Mucosa of descending colon (tissue), 3 donors: ENCODE data around the gene SLC6A15. TPM values are rescaled to one million over a fixed set of nuclear protein-coding genes. Genes with fewer than 3 reads are reported as not detected.

Experiments used
- ATAC-seq: fragments of 200-7000 bp; cut with Tn5 transposase; one replicate; pipeline ENCODE4 v1.9.1; 2020; ENCODE audit warnings: mild to moderate bottlenecking, moderate library complexity
- DNase-seq, 3 donors: peaks; one replicate each; pipeline ENCODE4 v3.0.0-alpha.2; 2020
- H3K36me3 ChIP-seq: fragments of 200-600 bp; one replicate; pipeline ENCODE4 v1.8.0; 2021; ENCODE audit warnings: low read depth, mild to moderate bottlenecking
- H3K4me1 ChIP-seq: fragments of 200-600 bp; one replicate; pipeline ENCODE4 v1.8.0; 2021; ENCODE audit warnings: low read depth, mild to moderate bottlenecking
- H3K4me3 ChIP-seq: fragments of 200-600 bp; one replicate; pipeline ENCODE4 v1.8.0; 2021; ENCODE audit warnings: mild to moderate bottlenecking
- H3K9me3 ChIP-seq: fragments of 200-600 bp; one replicate; pipeline ENCODE4 v1.8.0; 2021; ENCODE audit warnings: mild to moderate bottlenecking
- intact Hi-C, 2 donors: fragments of 100-400 bp; cut with DNase I in 1 of 2; cut with micrococcal nuclease in 1 of 2; formaldehyde crosslinking; loops; one replicate each; pipeline versions ENCODE4 v1.11.0 to v1.11.1; 2022; cut with DNase I, micrococcal nuclease
- total RNA-seq, 3 donors: library from RNA; stranded (reverse); fragmentation: NEBNext Ultra II Directional in 2 of 3; extraction: Animal tissue kit (Norgen Biotek cat#: 25700) in 2 of 3; gene quantifications; one replicate each; pipeline versions ENCODE4 v1.2.1 to v1.2.4, GENCODE V29; 2021 to 2023
- TF ChIP-seq, protein P1 (sequence below): fragments of 200-600 bp; IDR thresholded peaks from one replicate; pipeline ENCODE4 v1.8.0; 2022; ENCODE audit warnings: antibody characterized with exemption, mild to moderate bottlenecking
- donor health status: DM: no; HTN: no; CAD: no; lungs with moderate emphysema.
- donor health status: DM: no; HTN: no; CAD: no.
- donor health status: DM: no; HTN: yes; CAD: no.

The SLC6A15 gene
- total RNA-seq, 3 donors from 2014 or later = 0.17 to 3.1 (median 0.51) TPM

- intact Hi-C loops = no loop called here
- DNase-seq = no peak
- no peak for ATAC-seq
Measured at GRCh38 chr12:84814664-84815245, 97.8 kb downstream of the SLC6A15 start.

GRCh38 chr12:84813780-84814663 lies 98.6 kb downstream of the SLC6A15 start:
- no peaks in the 10 kb centered on the region for H3K9me3 ChIP-seq
- TF ChIP-seq, protein P1, sequence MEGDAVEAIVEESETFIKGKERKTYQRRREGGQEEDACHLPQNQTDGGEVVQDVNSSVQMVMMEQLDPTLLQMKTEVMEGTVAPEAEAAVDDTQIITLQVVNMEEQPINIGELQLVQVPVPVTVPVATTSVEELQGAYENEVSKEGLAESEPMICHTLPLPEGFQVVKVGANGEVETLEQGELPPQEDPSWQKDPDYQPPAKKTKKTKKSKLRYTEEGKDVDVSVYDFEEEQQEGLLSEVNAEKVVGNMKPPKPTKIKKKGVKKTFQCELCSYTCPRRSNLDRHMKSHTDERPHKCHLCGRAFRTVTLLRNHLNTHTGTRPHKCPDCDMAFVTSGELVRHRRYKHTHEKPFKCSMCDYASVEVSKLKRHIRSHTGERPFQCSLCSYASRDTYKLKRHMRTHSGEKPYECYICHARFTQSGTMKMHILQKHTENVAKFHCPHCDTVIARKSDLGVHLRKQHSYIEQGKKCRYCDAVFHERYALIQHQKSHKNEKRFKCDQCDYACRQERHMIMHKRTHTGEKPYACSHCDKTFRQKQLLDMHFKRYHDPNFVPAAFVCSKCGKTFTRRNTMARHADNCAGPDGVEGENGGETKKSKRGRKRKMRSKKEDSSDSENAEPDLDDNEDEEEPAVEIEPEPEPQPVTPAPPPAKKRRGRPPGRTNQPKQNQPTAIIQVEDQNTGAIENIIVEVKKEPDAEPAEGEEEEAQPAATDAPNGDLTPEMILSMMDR = no peak
- no peak for DNase-seq
- no peak for ATAC-seq
- H3K36me3 ChIP-seq = no peaks in the 10 kb centered on the region
- H3K4me1 ChIP-seq = no peaks in the 10 kb centered on the region
- intact Hi-C loops = no loop called here
- no peak overlapping the region for H3K4me3 ChIP-seq

More at GRCh38 chr12:84814664-84815245, 97.8 kb downstream of the SLC6A15 start:
- no peaks in the 10 kb centered on the region for H3K4me1 ChIP-seq
- H3K36me3 ChIP-seq = no peaks in the 10 kb centered on the region
- no peaks in the 10 kb centered on the region for H3K9me3 ChIP-seq
- TF ChIP-seq, protein P1 = no peak
- H3K4me3 ChIP-seq = no peak overlapping the region

- TF ChIP-seq, protein P1 = no peak
- Histone ChIP-seq H3K4me3 (no peak overlapping the region), H3K4me1 (no peaks in the 10 kb centered on the region), H3K9me3 (no peaks in the 10 kb centered on the region), H3K36me3 (no peaks in the 10 kb centered on the region)
- DNase-seq (no peak), ATAC-seq (no peak)
- intact Hi-C loops = no loop called here
Measured at GRCh38 chr12:84811291-84811690, 101.3 kb downstream of the SLC6A15 start.

DNA sequence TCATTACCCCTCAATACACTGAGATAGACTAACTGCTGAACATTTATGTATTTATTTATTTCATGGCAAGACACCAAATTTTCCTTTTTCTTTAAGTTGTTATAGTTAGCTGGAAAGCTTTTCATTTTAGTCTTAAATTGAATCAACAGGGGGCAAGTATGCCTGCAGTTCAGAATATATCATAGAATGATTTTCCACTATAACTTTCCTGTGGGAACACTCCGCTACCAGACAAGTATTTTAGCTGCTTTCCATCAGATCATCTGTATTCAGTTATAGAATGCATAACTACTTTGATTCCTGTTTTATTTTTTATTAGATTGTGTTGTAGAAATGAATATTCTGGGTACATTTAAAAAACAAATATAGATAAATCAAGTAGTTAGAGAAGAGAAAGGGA lies 102.0 kb downstream of the SLC6A15 start:
- intact Hi-C loops = no loop called here
- no peak for ATAC-seq
- H3K9me3 ChIP-seq = no peaks in the 10 kb centered on the region
- H3K4me3 ChIP-seq = no peak overlapping the region
- DNase-seq = no peak
- no peaks in the 10 kb centered on the region for H3K36me3 ChIP-seq
- H3K4me1 ChIP-seq = no peaks in the 10 kb centered on the region
- TF ChIP-seq, protein P1 = no peak

Other genes with a start within 250 kb of the SLC6A15 start
- 1 to 10 TPM in 1 of 3 donors, not detected in 2; 1.2 TPM for gene TSPAN19, start 123.5 kb upstream of the SLC6A15 start, total RNA-seq
- under 1 TPM in 1 of 3 donors, not detected in 2; 0.35 TPM for gene LRRIQ1, start 123.6 kb upstream of the SLC6A15 start, total RNA-seq